ENCODE measurements around the gene SCN7A. TPM values are rescaled to one million over a fixed set of nuclear protein-coding genes. Genes with fewer than 3 reads are reported as not detected.

SCN7A gene
- total RNA-seq, 4 donors from 2014 or later = 0.99 to 23.1 (median 3.5) TPM

DNA sequence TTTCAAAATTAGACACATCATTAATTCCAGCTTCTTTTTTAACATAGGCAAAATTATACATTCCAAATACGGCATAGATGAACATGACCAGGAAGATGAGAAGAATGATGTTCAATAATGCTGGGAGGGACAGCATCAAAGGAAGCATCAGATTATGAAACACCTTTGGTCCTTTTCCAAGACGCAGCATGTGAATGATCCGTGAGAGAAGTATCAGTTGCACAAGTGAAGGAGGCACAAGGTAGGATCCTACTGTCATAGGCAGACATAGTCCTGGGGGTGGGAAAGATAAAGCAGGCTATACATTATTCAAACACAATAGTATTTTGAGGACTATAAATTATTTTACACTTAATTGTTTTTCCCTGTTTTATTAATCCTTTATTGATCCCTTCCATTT is 87.7 kb downstream of the SCN7A start:
- no peaks in the 10 kb centered on the region for H3K36me3 ChIP-seq
- WGBS, 2 donors = 70 to 76% methylated on average over 3 of the region's 3 CpGs
- no peaks in the 10 kb centered on the region for H3K9me3 ChIP-seq
- DNase-seq = no peak
- no peaks in the 10 kb centered on the region for H3K27me3 ChIP-seq
- H3K27ac ChIP-seq = no peak overlapping the region
- TF ChIP-seq POLR2A (IDR thresholded peaks at IDR 0.05) = no peak
- TF ChIP-seq, protein P1, sequence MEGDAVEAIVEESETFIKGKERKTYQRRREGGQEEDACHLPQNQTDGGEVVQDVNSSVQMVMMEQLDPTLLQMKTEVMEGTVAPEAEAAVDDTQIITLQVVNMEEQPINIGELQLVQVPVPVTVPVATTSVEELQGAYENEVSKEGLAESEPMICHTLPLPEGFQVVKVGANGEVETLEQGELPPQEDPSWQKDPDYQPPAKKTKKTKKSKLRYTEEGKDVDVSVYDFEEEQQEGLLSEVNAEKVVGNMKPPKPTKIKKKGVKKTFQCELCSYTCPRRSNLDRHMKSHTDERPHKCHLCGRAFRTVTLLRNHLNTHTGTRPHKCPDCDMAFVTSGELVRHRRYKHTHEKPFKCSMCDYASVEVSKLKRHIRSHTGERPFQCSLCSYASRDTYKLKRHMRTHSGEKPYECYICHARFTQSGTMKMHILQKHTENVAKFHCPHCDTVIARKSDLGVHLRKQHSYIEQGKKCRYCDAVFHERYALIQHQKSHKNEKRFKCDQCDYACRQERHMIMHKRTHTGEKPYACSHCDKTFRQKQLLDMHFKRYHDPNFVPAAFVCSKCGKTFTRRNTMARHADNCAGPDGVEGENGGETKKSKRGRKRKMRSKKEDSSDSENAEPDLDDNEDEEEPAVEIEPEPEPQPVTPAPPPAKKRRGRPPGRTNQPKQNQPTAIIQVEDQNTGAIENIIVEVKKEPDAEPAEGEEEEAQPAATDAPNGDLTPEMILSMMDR (IDR thresholded peaks at IDR 0.05) = no peak
- H3K4me1 ChIP-seq = no peaks in the 10 kb centered on the region
- intact Hi-C loops (cut with DNase I) = no loop called here
- H3K4me3 ChIP-seq = no peak overlapping the region

DNA sequence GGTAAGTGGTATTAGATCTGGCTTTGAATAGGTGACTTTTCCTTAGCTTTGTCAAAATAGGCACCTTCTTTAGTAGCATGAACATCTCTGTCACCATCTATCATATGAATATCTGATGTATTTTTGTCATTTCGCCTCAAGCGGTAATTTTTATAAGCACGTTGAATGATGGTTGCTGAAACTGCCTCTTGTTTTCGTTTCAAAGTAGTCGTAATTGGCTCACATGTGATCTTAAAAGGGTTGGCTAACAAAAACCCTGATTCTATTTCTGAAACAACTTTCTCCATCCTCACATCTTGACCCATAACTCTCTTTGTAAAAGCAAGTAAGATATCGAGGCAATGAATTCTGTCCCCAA is 88.5 kb downstream of the SCN7A start:
- Histone ChIP-seq H3K4me3 (no peak overlapping the region), H3K4me1 (no peaks in the 10 kb centered on the region), H3K27me3 (no peaks in the 10 kb centered on the region), H3K27ac (no peak overlapping the region), H3K36me3 (no peaks in the 10 kb centered on the region), H3K9me3 (no peaks in the 10 kb centered on the region)
- DNase-seq = no peak
- intact Hi-C loops (cut with DNase I) = no loop called here
- 80 to 87% methylated on average over 6 of the region's 6 CpGs for whole genome bisulfite sequencing, 2 donors
- TF ChIP-seq, protein P1 (IDR thresholded peaks at IDR 0.05) = no peak
- TF ChIP-seq POLR2A (IDR thresholded peaks at IDR 0.05) = no peak

DNA sequence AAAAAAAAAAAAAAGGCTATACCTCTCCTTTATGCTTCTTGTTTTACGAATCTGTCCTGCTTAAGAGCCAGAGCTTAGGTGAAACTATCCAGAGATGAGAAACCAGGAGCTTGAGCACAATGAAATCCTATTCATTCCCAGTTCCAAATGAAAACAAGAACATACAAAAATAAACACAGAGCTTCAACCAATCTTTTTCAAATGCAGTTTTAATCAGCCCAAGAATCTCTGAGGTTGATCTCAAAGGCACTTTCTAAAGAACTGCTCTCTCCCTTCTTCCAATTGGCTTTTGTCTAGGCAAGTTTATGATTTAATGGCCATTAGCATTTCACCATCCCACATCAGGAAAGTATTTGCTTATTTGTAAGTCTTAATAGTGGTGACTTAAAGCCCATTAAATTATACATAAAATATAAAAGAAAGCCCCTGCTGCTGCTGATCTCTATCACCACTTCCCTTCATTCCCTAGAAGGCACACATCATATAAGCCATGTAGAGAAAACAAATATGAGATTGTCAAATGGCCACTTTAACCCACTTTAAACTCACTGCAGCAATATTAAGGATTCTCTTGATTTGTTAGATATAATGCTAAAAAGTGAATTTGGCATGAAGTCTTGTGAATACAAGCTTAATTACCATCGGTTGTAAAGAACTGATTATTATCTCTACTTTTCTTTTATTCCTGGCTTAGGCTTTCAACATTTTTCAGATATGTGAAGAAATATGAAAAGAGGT is 89.0 kb downstream of the SCN7A start:
- TF ChIP-seq, protein P1 (IDR thresholded peaks at IDR 0.05) = no peak
- TF ChIP-seq POLR2A (IDR thresholded peaks at IDR 0.05) = no peak
- H3K27ac ChIP-seq = no peak overlapping the region
- H3K36me3 ChIP-seq = no peaks in the 10 kb centered on the region
- no peak overlapping the region for H3K4me3 ChIP-seq
- 48 to 51% methylated on average over 2 of the region's 2 CpGs for WGBS, 2 donors
- no peaks in the 10 kb centered on the region for H3K4me1 ChIP-seq
- H3K27me3 ChIP-seq = no peaks in the 10 kb centered on the region
- no peak for DNase-seq
- intact Hi-C loops (cut with DNase I) = no loop called here
- H3K9me3 ChIP-seq = no peaks in the 10 kb centered on the region

DNA sequence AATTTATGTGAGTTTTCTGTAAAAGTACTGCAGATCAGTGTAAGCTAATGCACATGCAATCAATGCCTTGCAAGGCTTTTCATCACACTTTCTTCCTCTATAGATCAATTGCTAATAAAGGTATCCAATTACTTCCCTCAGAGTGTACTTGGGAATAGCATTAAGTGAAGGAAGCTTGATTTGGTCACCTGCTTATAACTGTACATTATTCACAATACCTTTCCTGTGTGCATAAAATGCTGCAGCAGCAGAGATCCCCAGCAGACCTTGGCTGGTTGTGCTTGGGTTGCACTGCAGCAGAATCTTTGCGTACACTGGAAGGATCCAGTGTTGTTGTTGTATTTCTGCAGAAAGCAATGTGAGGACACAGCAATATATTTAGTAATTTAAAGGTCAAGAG is 99.8 kb downstream of the SCN7A start:
- intact Hi-C loops (cut with DNase I) = no loop called here

DNA sequence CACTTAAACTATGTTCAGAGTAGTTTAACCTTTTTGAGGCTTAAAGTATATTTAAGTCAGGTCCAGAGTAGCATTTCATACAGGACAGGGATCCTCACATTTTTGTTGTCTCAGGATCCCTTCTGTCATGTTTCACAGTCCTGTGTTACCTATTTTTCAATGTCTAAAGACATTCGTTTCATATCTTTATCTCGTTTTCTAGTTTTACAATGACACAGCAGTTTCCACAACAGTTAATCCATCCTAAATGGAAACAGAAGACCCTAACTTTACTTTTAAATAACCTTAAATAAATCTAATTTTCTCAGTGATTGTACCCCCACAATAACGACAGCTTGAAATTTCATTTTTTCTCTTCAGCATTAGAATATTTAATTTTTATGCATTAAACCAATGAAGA is 101.0 kb downstream of the SCN7A start:
- Histone ChIP-seq H3K36me3 (no peaks in the 10 kb centered on the region), H3K4me3 (no peak overlapping the region), H3K4me1 (no peaks in the 10 kb centered on the region), H3K27me3 (no peaks in the 10 kb centered on the region), H3K9me3 (no peaks in the 10 kb centered on the region), H3K27ac (no peak overlapping the region)
- TF ChIP-seq POLR2A (IDR thresholded peaks at IDR 0.05) = no peak
- TF ChIP-seq, protein P1 (IDR thresholded peaks at IDR 0.05) = no peak
- intact Hi-C loops (cut with DNase I) = no loop called here
- 74 to 78% methylated on average over 3 of the region's 3 CpGs for WGBS, 2 donors
- DNase-seq = no peak

More for the DNA sequence above, 99.8 kb downstream of the SCN7A start:
- no peaks in the 10 kb centered on the region for H3K27me3 ChIP-seq
- TF ChIP-seq, protein P1 (IDR thresholded peaks at IDR 0.05) = no peak
- no peak for TF ChIP-seq POLR2A (IDR thresholded peaks at IDR 0.05)
- H3K9me3 ChIP-seq = no peaks in the 10 kb centered on the region
- no peak overlapping the region for H3K4me3 ChIP-seq
- DNase-seq = no peak
- no peaks in the 10 kb centered on the region for H3K36me3 ChIP-seq
- H3K27ac ChIP-seq = no peak overlapping the region
- no peaks in the 10 kb centered on the region for H3K4me1 ChIP-seq
- WGBS, 2 donors = 100% methylated on average over 1 of the region's 1 CpG

Data from esophagus squamous epithelium (tissue), 5 donors.